AG04450 (cell line): ENCODE results near the gene TTR. TPM values are rescaled to one million over a fixed set of nuclear protein-coding genes. Genes with fewer than 3 reads are reported as not detected.

Source experiments
- CTCF ChIA-PET: fragments of 300-600, 350-600 bp; formaldehyde crosslinking; extraction: SDS; loops from one replicate; lab custom pipeline; 2022; ENCODE audit warnings: antibody characterized with exemption, inconsistent platforms; lab: Charles Lee
- POLR2A ChIA-PET: fragments of 350-600 bp; formaldehyde crosslinking; extraction: SDS; loops from one replicate; lab custom pipeline; 2021; ENCODE audit warnings: antibody characterized with exemption, inconsistent platforms; lab: Yijun Ruan, JAX
- DNase-seq: peaks from one replicate; pipeline ENCODE4 v3.0.0-alpha.2; 2011; ENCODE audit warnings: low read depth, low spot score
- H3K27ac ChIP-seq: one replicate; pipeline ENCODE4 v1.5.1; 2012; ENCODE audit warnings: low read depth, low read length, control low read depth
- H3K27me3 ChIP-seq: one replicate; pipeline ENCODE4 v1.6.0; 2012; ENCODE audit warnings: low read length; ENCODE audit not compliant: control insufficient read depth, insufficient read depth
- H3K4me3 ChIP-seq: 2 replicates; pipeline ENCODE4 v1.5.1; 2011; ENCODE audit warnings: mild to moderate bottlenecking, low read depth, low read length, control low read depth
- H3K9me3 ChIP-seq: 2 replicates; pipeline ENCODE4 v1.5.1; 2012; ENCODE audit warnings: low read length; ENCODE audit not compliant: control insufficient read depth, insufficient read depth
- polyA plus RNA-seq: library from polyadenylated mRNA; depleted of rRNA; stranded (reverse); fragments of >200 nt; gene quantifications from 2 replicates; pipeline ENCODE4 v1.2.3, GENCODE V29; 2011
- TF ChIP-seq, protein P1 (sequence below): IDR thresholded peaks from 2 replicates; pipeline ENCODE4 v1.5.1; 2011; ENCODE audit warnings: low read depth, low read length, control low read depth, inconsistent platforms

TTR gene
- polyA plus RNA-seq, 1 experiment, result not detected

DNA sequence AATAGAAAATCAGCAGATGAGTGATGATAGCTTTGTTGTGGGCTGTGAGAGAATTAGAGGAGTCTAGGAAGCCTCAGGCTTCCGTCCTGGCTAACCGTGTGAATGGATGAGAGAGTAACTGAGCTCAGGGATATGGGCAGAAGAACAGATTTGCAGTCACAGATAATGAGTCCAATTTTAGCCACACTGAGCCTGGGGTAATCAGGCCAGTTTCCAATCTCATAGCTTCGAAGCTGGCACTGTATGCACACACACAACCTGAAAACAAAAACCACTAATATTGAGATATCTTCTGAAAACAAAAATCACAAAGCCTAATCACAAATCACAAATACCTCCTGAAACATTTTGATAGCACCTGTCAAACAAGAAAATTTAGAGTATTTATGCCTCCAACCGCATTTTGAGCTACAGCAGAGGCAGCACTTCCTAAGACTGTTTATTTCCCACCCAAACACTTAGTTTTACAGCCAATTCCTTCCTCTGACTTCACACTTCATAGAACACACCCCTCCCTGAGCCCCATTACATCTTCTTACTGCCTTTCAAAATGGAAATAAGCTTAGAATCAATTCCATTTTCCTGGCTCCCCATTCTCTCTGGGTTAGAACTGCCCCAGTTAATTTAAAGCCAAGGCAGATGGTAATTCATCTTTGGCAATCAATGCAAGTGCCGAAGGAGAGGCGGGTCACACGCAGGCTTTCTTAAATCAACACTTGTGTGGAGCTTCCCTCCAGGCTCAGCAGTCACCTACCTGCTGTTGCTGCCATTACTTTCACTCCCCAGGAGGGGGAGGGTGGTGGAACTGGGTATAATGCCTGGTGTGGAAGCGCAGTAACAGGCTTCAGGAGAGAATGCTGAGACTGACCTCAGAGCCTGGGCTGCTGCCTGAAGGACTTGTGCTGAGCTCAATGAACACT is 18.9 kb downstream of the TTR start:
- no peak overlapping the region for H3K27ac ChIP-seq
- no peaks in the 10 kb centered on the region for H3K9me3 ChIP-seq
- TF ChIP-seq, protein P1, sequence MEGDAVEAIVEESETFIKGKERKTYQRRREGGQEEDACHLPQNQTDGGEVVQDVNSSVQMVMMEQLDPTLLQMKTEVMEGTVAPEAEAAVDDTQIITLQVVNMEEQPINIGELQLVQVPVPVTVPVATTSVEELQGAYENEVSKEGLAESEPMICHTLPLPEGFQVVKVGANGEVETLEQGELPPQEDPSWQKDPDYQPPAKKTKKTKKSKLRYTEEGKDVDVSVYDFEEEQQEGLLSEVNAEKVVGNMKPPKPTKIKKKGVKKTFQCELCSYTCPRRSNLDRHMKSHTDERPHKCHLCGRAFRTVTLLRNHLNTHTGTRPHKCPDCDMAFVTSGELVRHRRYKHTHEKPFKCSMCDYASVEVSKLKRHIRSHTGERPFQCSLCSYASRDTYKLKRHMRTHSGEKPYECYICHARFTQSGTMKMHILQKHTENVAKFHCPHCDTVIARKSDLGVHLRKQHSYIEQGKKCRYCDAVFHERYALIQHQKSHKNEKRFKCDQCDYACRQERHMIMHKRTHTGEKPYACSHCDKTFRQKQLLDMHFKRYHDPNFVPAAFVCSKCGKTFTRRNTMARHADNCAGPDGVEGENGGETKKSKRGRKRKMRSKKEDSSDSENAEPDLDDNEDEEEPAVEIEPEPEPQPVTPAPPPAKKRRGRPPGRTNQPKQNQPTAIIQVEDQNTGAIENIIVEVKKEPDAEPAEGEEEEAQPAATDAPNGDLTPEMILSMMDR, result no peak
- no peaks in the 10 kb centered on the region for H3K27me3 ChIP-seq
- no peak overlapping the region for H3K4me3 ChIP-seq
- DNase-seq, result no peak
- POLR2A ChIA-PET, result no interaction called here
- CTCF ChIA-PET, result no interaction called here

- POLR2A ChIA-PET, result no interaction called here
Measured at GRCh38 chr18:31611511-31611910, 19.8 kb downstream of the TTR start.

DNA sequence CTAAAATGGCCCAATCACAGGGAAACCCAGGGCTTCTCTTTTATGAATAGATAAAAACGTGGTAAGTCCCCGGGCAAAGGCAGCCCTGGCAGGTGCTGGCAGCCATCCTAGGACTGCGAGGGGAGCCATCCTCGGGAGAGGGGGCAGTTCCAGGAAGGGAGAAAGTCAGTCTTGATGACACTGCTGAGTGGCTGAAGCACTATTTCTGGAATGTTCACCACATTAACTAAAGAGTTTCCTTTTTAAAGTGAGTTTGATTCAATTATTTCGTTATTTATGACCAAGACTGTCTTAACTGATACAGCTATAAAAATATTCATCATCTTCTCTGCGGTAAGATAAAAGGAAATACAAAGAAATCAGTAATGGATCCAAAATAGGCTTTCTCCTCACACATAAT is 20.4 kb downstream of the TTR start:
- DNase-seq, result no peak
- no peak overlapping the region for H3K27ac ChIP-seq
- ChIA-PET POLR2A (no interaction called here), CTCF (no interaction called here)
- H3K9me3 ChIP-seq, result no peaks in the 10 kb centered on the region
- H3K4me3 ChIP-seq, result no peak overlapping the region
- TF ChIP-seq, protein P1, result no peak
- H3K27me3 ChIP-seq, result no peaks in the 10 kb centered on the region

More at GRCh38 chr18:31611511-31611910, 19.8 kb downstream of the TTR start:
- Histone ChIP-seq H3K4me3 (no peak overlapping the region), H3K27ac (no peak overlapping the region), H3K9me3 (no peaks in the 10 kb centered on the region), H3K27me3 (no peaks in the 10 kb centered on the region)
- DNase-seq, result no peak
- TF ChIP-seq, protein P1, result no peak
- CTCF ChIA-PET, result no interaction called here

- POLR2A ChIA-PET, result no interaction called here
- Histone ChIP-seq H3K4me3 (no peak overlapping the region), H3K27me3 (no peaks in the 10 kb centered on the region), H3K9me3 (no peaks in the 10 kb centered on the region), H3K27ac (no peak overlapping the region)
- DNase-seq, result no peak
- TF ChIP-seq, protein P1, result no peak
- CTCF ChIA-PET, result no interaction called here
Measured at GRCh38 chr18:31614044-31614443, 22.4 kb downstream of the TTR start.

GRCh38 chr18:31616586-31616985 is 24.9 kb downstream of the TTR start:
- TF ChIP-seq, protein P1, result no peak
- CTCF ChIA-PET, result no interaction called here

More at GRCh38 chr18:31616586-31616985, 24.9 kb downstream of the TTR start:
- no peak for DNase-seq
- Histone ChIP-seq H3K27me3 (no peaks in the 10 kb centered on the region), H3K9me3 (no peaks in the 10 kb centered on the region), H3K27ac (no peak overlapping the region), H3K4me3 (no peak overlapping the region)
- POLR2A ChIA-PET, result no interaction called here
